SJSA1 (cell line): ENCODE measurements around the gene ORC1. TPM values are rescaled to one million over a fixed set of nuclear protein-coding genes. Genes with fewer than 3 reads are reported as not detected.

ENCODE experiments used
- DNase-seq, 2 experiments: peaks; one replicate each; pipeline ENCODE4 v3.0.0-alpha.2; 2015 to 2020; ENCODE audit warnings: low spot score in 2 of 2, low read depth in 1 of 2
- H3K27ac ChIP-seq: fragments of 250-450 bp; sonication (Bioruptor Pico); 2 replicates; pipeline ENCODE4 v1.5.1; 2020; ENCODE audit warnings: mild to moderate bottlenecking, moderate library complexity
- H3K27me3 ChIP-seq: fragments of 250-450 bp; sonication (Bioruptor Pico); replicated peaks from 2 replicates; pipeline ENCODE4 v1.5.1; 2020; ENCODE audit warnings: mild to moderate bottlenecking, moderate library complexity
- H3K36me3 ChIP-seq: fragments of 250-450 bp; sonication (Bioruptor Pico); 2 replicates; pipeline ENCODE4 v1.5.1; 2020; ENCODE audit warnings: mild to moderate bottlenecking
- H3K4me1 ChIP-seq: fragments of 250-450 bp; sonication (Bioruptor Pico); replicated peaks from 2 replicates; pipeline ENCODE4 v1.6.1; 2021; ENCODE audit warnings: mild to moderate bottlenecking
- H3K4me3 ChIP-seq: fragments of 250-450 bp; sonication (Bioruptor Pico); 2 replicates; pipeline ENCODE4 v1.5.1; 2020; ENCODE audit warnings: mild to moderate bottlenecking
- H3K9me3 ChIP-seq: fragments of 250-450 bp; sonication (Bioruptor Pico); replicated peaks from 2 replicates; pipeline ENCODE4 v1.5.1; 2020; ENCODE audit warnings: mild to moderate bottlenecking
- total RNA-seq: library from RNA; depleted of rRNA; stranded (reverse); fragments of >200 nt; shearing (Covaris generic); gene quantifications from 2 replicates; pipeline ENCODE4 v1.2.3, GENCODE V29; 2014

The ORC1 gene
- total RNA-seq, 1 experiment from 2014 or later = 23.9 TPM

DNA sequence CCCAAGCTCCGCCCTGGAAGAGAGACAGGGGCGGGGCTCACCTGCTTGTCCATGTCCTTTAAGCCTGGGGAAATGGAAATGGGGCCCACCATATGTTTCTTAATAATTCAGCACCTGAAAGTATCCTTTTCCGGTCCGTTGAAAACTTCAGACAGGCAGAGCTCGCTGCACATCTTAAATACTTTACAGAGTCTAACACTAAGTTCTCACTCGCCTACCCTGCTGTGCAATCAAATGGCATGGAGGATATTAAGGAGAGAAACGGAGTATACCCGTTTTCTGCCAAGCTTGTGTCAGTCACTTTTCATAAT is 37.8 kb downstream of the ORC1 start:
- Histone ChIP-seq H3K9me3 (no peaks in the 10 kb centered on the region), H3K4me3 (peak overlapping the region; percentile 89), H3K36me3 (peaks cover 37% of the 10 kb centered on the region), H3K27me3 (no peaks in the 10 kb centered on the region), H3K4me1 (peaks cover 15% of the 10 kb centered on the region), H3K27ac (no peak overlapping the region)
- DNase-seq = no peak

DNA sequence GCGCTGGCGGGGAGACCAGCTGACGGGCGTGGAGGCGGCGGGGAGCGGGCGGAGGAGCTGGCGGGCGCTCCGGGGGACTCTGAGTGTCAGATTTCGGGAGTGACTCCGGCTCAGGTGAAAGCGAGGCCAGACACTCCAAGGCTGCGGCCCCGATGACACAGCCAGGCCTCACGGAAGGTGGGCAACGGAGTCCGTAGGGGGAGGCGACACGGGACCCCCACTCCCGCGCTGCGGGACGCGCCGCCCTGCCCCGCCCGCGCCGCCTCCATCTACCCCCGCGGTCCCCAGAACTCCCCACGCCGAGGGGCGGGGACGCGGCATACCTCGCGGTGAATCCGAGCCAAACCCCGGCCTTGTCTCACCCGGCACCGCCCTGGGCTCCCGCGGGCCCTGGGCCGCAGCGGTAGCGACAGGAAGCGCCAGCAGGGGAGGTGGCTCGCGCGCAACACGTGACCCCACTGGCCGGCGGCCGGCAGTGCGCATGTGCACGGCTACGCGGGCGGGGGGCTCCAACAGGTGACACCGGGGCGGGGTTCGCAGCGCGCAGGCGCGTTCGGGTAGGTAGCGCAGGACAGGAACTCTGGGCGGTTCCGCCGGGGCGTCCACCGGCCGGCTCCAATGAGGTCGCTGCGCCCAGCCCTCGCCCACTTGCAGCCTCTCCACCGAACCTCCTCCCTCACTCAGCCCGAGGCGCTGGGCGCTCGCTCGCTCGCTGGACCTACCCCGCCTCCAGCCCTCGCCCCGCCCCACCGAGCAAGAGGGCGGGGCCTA is 38.3 kb downstream of the ORC1 start, which contains the start of gene CC2D1B:
Gene CC2D1B, minus strand, starts transcription at position 460 of the 771 bp plus-strand sequence. CDS start 1,585 bp downstream, outside the sequence.
- Histone ChIP-seq H3K4me3 (peak within 1 kb of the TSS; percentile 89), H3K27me3 (no peaks in the 10 kb centered on the region), H3K36me3 (peaks cover 41% of the 10 kb centered on the region), H3K4me1 (peaks cover 15% of the 10 kb centered on the region), H3K9me3 (no peaks in the 10 kb centered on the region), H3K27ac (peak within 1 kb of the TSS; percentile 87)
- peak; percentile 97 to 99 for DNase-seq

GRCh38 chr1:52365071-52365745 is 39.0 kb downstream of the ORC1 start:
- DNase-seq = peak; percentile 74 to 79
- H3K4me3 ChIP-seq = peak overlapping the region; percentile 89
- H3K9me3 ChIP-seq = no peaks in the 10 kb centered on the region
- H3K4me1 ChIP-seq = peaks cover 15% of the 10 kb centered on the region
- H3K36me3 ChIP-seq = peaks cover 48% of the 10 kb centered on the region
- peak overlapping the region; percentile 87 for H3K27ac ChIP-seq
- no peaks in the 10 kb centered on the region for H3K27me3 ChIP-seq

DNA sequence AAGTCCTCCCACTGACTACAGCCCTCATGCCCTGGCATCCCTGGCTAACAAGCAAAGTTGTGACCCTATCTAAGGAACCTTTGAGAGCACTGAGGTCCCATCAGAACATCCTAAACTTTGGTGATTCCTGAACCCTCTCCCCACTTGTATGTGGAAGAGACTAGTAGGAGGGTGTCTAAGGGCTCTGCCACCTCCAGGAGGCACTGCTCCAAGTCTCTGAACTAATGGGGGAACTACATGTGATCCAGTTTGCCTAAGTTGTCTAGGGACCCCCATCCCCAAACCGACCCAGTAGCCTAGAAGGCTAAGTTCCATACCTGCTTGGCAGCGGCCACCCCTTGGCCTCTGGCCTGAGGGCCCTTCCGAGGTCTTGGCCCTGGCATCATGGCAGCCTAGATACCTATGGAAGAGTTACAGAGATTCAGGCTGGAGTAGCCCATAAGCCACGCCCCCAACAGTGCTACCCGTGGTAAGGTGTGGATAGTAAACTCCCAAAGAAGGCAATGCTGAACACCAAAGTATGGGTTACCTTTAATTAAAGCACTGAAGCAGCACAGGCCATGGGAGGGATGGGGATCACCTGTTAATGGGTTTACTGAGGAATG is 39.9 kb downstream of the ORC1 start:
- peaks cover 15% of the 10 kb centered on the region for H3K4me1 ChIP-seq
- H3K36me3 ChIP-seq = peaks cover 57% of the 10 kb centered on the region
- no peak overlapping the region; the same call in 1 of the 2 replicates for H3K4me3 ChIP-seq
- H3K27ac ChIP-seq = peak overlapping the region; percentile 87
- no peaks in the 10 kb centered on the region for H3K27me3 ChIP-seq
- no peaks in the 10 kb centered on the region for H3K9me3 ChIP-seq
- DNase-seq = no peak

GRCh38 chr1:52360595-52360968 is 43.6 kb downstream of the ORC1 start:
- no peak for DNase-seq
- Histone ChIP-seq H3K9me3 (no peaks in the 10 kb centered on the region), H3K36me3 (peaks cover 90% of the 10 kb centered on the region), H3K27me3 (no peaks in the 10 kb centered on the region), H3K4me1 (peaks cover 10% of the 10 kb centered on the region), H3K27ac (no peak overlapping the region), H3K4me3 (no peak overlapping the region)

GRCh38 chr1:52359676-52360594 is 44.3 kb downstream of the ORC1 start:
- H3K36me3 ChIP-seq = peaks cover 95% of the 10 kb centered on the region

GRCh38 chr1:52358851-52359497 is 45.2 kb downstream of the ORC1 start:
- Histone ChIP-seq H3K27me3 (no peaks in the 10 kb centered on the region), H3K36me3 (peaks cover 97% of the 10 kb centered on the region), H3K27ac (no peak overlapping the region), H3K9me3 (no peaks in the 10 kb centered on the region), H3K4me3 (no peak overlapping the region), H3K4me1 (no peaks in the 10 kb centered on the region)
- DNase-seq = no peak

More at GRCh38 chr1:52359676-52360594, 44.3 kb downstream of the ORC1 start:
- H3K9me3 ChIP-seq = no peaks in the 10 kb centered on the region
- peaks cover 8% of the 10 kb centered on the region for H3K4me1 ChIP-seq
- no peaks in the 10 kb centered on the region for H3K27me3 ChIP-seq
- H3K4me3 ChIP-seq = no peak overlapping the region
- no peak for DNase-seq
- H3K27ac ChIP-seq = no peak overlapping the region

GRCh38 chr1:52357397-52357796 is 46.8 kb downstream of the ORC1 start:
- Histone ChIP-seq H3K36me3 (peaks cover 100% of the 10 kb centered on the region), H3K27ac (no peak overlapping the region), H3K4me1 (no peaks in the 10 kb centered on the region), H3K27me3 (no peaks in the 10 kb centered on the region), H3K9me3 (no peaks in the 10 kb centered on the region), H3K4me3 (no peak overlapping the region)
- no peak for DNase-seq

DNA sequence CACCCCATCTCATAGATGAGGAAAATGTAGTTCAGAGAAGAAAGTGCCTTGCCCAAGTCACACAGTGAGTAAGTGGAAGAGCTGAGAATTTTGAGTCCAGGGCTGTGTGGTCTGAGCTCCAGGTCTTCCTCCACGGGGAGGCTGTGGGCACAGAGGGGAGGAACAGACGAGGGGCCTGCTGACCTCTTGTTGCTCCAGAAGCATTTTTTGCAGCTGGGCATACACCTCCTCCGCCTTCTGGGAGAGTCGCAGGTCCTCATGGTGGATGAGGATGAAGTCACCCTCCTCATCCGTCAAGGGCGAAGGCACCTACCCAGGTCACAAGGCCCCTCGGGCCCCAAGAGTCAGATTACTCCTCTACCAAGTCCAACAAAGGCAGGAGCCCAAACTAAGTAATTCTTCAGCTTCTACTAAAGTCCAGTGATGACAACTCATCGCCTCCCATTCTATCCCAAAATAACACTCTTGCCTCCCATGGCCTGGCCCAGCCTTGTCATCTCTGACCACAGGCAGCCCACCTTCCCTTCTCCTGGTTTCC is 47.3 kb downstream of the ORC1 start:
- H3K36me3 ChIP-seq = peaks cover 100% of the 10 kb centered on the region
- no peaks in the 10 kb centered on the region for H3K4me1 ChIP-seq

DNA sequence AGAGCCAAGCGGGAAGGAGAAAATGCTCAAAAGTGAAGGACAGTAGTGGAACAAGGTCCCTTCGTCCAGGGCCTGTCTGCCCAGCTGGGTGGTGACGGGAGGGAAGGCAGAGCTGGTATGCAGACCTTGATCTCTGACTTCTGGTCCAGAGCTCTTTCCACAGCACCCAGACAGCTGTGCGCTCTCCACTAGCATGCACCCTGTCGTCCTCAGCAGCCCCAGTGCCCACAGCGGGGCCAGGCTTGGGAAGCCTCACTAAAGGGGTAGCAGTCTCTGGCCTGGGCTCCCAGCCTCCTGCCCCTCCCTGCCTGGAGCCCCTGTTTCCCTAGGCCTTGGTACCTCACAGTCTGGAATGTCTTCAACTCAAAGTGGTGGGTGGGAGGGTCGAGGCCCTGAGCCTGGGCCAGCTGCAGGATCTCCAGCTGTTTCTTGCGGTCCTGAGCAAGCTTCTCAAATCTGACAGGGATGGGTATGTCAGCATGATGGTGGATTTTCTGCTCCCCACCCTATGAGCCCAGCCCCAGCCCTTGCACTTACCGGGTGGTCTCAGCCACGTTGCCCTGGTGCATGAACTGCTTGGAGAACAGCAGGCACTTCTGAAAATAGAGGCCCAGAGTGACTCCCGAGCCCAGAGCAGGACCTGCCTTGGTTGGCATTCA is 48.2 kb downstream of the ORC1 start:
- H3K4me1 ChIP-seq = peaks cover 6% of the 10 kb centered on the region
- H3K27me3 ChIP-seq = no peaks in the 10 kb centered on the region
- no peaks in the 10 kb centered on the region for H3K9me3 ChIP-seq
- peaks cover 96% of the 10 kb centered on the region for H3K36me3 ChIP-seq
- H3K4me3 ChIP-seq = no peak overlapping the region
- no peak for DNase-seq
- no peak overlapping the region for H3K27ac ChIP-seq

More for the DNA sequence above, 47.3 kb downstream of the ORC1 start:
- Histone ChIP-seq H3K27me3 (no peaks in the 10 kb centered on the region), H3K4me3 (no peak overlapping the region), H3K9me3 (no peaks in the 10 kb centered on the region), H3K27ac (no peak overlapping the region)
- DNase-seq = no peak

DNA sequence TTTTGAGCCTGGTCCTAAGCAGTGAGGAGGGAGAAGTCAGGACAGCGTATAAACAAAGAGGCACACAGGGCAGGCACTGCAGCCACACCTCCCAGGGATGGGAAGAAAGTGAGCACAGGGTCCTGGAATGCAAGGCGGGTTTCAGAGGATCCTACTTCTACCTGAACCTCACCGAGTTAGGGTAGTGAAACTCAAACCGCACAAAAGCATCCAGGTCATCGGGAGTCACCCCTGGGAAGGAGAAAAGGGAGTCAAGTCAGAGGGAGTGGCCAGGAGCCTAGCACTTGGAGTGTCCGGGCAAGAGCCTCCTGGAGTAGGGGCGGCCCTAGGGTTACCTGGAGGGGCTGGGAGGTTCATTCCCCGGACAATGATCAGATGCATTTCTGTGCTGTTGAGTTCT is 48.8 kb downstream of the ORC1 start:
- H3K4me1 ChIP-seq = peaks cover 11% of the 10 kb centered on the region
- no peak overlapping the region for H3K4me3 ChIP-seq
- H3K36me3 ChIP-seq = peaks cover 91% of the 10 kb centered on the region
- H3K27ac ChIP-seq = no peak overlapping the region
- no peak for DNase-seq
- no peaks in the 10 kb centered on the region for H3K9me3 ChIP-seq
- no peaks in the 10 kb centered on the region for H3K27me3 ChIP-seq

DNA sequence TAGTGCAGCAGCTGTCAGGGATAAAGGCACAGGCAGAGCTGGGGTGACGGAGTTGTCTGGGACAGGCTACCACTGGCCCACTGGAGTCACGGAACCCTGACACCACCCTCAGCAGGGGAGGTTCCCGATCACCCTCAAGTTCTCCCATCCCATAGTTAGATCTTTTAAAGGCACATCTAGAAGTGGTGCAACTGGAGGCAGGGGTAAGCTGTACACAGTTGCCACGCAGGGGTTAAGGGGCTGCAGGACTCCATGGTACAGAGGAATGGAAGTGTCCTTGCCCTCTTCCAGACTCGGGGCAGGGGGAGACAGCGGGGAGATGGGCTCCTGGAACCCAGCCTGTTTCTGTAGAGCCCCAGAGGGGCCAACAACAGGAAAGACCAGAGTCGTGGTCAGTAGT is 51.5 kb downstream of the ORC1 start:
- Histone ChIP-seq H3K27ac (no peak overlapping the region), H3K4me1 (peaks cover 11% of the 10 kb centered on the region), H3K36me3 (peaks cover 67% of the 10 kb centered on the region), H3K9me3 (no peaks in the 10 kb centered on the region), H3K4me3 (no peak overlapping the region), H3K27me3 (no peaks in the 10 kb centered on the region)
- no peak for DNase-seq
